ENCODE measurements around the gene GNPTG. TPM values are rescaled to one million over a fixed set of nuclear protein-coding genes. Genes with fewer than 3 reads are reported as not detected.

Gene GNPTG
- polyA plus RNA-seq, 3 donors: 32.2 to 67.4 (median 40.4) TPM

DNA sequence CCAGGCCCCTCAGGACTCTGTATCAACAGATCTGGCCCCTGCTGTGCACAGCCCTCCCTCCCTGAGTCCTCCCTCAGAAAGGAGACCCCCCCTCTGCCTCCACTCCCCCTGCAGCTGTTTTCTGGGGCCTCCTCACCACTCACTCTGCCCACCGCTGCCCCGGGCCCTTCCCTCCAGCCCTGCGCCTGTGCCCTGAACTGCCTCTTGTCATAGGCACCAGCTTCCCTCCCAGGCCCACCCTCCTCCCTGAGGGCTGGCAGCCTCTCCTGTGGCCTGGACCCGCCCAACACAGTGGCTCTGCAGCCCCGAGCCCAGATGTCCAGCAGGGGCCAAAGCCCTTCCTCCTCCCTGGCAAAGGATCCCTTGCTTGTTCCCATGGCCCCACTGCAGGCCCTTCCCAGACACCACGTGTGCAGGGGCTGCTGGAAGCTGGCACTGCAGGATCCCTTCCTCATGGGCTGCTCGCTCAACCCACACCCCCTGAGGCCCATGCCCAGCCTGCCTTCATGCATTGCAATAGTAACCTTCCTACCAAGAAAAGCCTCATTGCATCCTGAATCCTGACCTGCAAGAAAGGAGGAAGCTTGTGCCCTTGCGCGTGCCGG, 25.8 kb downstream of the GNPTG start:
- 81 to 91% (median 83%) methylated on average over 8 to 10 of the region's 10 CpGs for WGBS, 3 donors

DNA sequence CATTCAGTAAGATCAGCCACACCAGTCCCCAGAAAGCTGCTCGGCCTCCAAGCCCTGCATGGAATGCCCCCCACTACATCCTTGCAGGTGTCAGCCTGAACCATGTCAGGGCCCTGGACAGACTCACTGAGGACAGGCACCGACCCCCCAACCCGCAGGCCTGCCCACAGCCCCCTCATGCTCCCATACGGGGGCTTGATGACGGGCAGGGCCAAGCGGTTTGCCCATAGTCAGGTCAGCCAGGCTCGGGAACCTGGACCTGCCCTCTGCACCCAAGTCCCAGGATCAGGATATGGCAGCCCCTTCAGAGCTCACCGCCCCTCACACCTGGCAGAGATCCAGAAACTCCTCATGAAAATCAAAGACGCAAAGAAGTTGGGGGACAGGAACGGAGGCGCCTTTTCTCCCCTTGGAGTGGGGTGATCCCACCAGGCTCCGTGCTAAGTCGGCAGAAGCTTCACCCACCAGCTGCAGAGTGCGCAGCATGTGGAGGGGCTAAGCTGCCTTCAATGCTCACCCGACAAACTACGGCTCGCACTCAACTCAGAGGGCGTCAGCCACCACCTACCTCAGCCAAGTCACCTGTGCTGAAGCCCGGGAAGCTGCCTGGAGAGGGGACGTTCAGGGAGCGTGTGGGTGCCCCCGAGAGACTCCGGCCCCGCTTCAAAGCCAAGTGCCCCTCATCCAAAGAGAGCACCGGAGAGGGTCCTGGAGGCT, 26.5 kb downstream of the GNPTG start:
- H3K27ac ChIP-seq (ENCODE audit: low read depth, low read length): no peak overlapping the region
- WGBS, 3 donors: 93 to 94% (median 94%) methylated on average over 24 to 25 of the region's 25 CpGs

More for the DNA sequence above, 25.8 kb downstream of the GNPTG start:
- H3K27ac ChIP-seq (ENCODE audit: low read depth, low read length): no peak overlapping the region

GRCh38 chr16:1378804-1379303, 27.1 kb downstream of the GNPTG start:
- H3K27ac ChIP-seq (ENCODE audit: low read depth, low read length): no peak overlapping the region
- 7% methylated on average over 30 to 31 of the region's 31 CpGs for WGBS, 3 donors

GRCh38 chr16:1379304-1380076, 27.8 kb downstream of the GNPTG start:
- no peak overlapping the region for H3K27ac ChIP-seq (ENCODE audit: low read depth, low read length)
- WGBS, 3 donors: 3 to 8% (median 8%) methylated on average over 61 to 95 of the region's 95 CpGs

- H3K27ac ChIP-seq (ENCODE audit: low read depth, low read length): no peak overlapping the region
- WGBS, 3 donors: 79 to 89% (median 86%) methylated on average over 10 of the region's 10 CpGs
These were observed 28.5 kb downstream of the GNPTG start for GRCh38 chr16:1380195-1380594.

GRCh38 chr16:1381612-1382406, 30.1 kb downstream of the GNPTG start:
- WGBS, 3 donors: 85 to 94% (median 89%) methylated on average over 9 of the region's 9 CpGs
- H3K27ac ChIP-seq (ENCODE audit: low read depth, low read length): no peak overlapping the region

- no peak overlapping the region for H3K27ac ChIP-seq (ENCODE audit: low read depth, low read length)
- WGBS, 3 donors: 90 to 95% (median 94%) methylated on average over 18 of the region's 18 CpGs
These were observed 31.8 kb downstream of the GNPTG start for GRCh38 chr16:1383556-1383955.

DNA sequence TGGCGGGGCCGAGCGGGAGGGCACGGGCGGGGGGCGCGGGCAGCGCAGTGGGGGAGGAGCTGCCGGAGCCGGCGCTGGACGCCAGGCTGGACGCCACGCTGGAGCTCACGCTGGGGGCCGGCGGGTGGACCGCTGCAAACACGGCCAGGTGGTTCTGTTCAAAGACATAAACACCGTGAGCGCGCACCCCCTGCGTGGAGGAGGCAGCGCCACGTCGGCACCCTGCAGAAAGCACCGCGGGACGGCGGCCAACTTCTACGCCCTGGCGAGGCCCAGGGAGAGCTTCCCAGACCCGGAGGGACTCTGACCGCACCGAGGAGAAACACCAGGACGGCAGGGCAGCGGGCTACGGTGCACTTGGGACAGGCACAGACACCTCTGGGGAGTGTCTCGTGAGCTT, 33.5 kb downstream of the GNPTG start:
- WGBS, 3 donors: 95 to 97% (median 96%) methylated on average over 32 to 39 of the region's 39 CpGs
- no peak overlapping the region for H3K27ac ChIP-seq (ENCODE audit: low read depth, low read length)

- 87 to 92% (median 90%) methylated on average over 12 to 16 of the region's 16 CpGs for WGBS, 3 donors
- H3K27ac ChIP-seq (ENCODE audit: low read depth, low read length): no peak overlapping the region
These were observed 35.6 kb downstream of the GNPTG start for GRCh38 chr16:1387331-1387730.

DNA sequence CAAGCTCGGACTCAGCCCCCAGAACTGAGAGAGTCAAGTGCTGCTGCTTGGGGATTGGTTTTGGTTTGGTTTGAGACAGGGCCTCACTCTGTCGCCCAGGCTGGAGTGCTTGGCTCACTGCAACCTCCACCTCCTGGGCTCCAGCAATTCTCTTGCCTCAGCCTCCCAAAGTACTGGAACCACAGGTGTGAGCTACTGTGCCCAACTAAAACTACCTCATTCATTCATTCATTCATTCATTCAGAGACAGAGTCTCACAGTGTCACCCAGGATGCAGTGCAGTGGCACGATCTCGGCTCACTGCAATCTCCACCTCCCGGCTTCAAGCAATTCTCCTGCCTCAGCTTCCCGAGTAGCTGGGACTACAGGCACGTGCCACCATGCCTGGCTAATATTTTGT, 38.0 kb downstream of the GNPTG start:
- no peak overlapping the region for H3K27ac ChIP-seq (ENCODE audit: low read depth, low read length)
- 94 to 98% (median 94%) methylated on average over 7 of the region's 7 CpGs for WGBS, 3 donors

- H3K27ac ChIP-seq (ENCODE audit: low read depth, low read length): no peak overlapping the region
- WGBS, 3 donors: 81 to 83% (median 81%) methylated on average over 28 of the region's 28 CpGs
These were observed 38.6 kb downstream of the GNPTG start for GRCh38 chr16:1390239-1390779.

DNA sequence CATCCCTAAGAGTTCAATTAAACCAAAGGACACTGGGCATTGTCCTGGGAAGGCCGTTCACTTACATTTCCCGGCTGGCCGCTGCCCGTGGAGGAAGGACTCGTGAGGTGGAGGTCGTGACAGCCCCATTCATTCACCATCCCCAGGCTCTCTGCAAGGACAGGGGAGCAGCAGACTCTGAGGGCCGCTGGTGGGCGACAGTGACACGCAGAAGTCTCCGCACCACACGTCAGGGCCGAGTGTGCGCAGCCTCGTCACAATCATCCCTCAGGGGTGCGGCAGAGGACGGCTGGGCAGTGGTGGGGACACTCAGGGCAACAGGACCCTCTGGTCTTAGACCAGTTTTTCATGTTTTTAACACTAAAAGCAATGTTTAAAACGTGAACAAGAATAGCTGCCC, 41.1 kb downstream of the GNPTG start:
- 92 to 93% (median 93%) methylated on average over 17 of the region's 17 CpGs for WGBS, 3 donors
- H3K27ac ChIP-seq (ENCODE audit: low read depth, low read length): no peak overlapping the region

DNA sequence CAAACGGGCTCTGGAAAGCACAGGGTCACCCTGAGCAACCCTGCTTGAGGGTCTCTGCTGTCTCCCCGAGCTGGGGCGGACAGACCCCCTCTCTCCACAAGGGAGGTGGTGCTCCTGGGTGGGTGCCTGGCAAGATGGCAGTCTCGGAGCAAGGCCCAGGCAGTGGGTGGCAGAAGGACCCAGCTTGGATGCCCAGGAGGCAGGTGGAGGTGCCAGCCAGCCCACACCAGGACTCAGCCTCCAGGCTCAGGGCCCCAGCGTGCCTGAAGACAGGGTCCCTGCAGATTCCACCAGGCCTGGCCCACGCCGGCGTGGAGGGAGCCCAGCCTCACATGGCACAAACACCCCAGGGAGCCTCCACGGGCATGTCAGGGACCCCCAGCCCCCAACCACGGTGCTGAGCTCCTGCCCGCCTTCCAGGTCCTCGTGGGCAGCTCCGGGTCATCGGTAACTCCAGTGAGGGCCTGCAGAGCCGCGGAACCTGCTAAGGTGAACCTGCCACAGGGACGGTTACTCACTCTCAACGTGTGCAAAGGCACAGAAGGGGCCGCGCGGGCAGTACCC, 42.0 kb downstream of the GNPTG start:
- WGBS, 3 donors: 95 to 96% (median 95%) methylated on average over 21 of the region's 21 CpGs
- no peak overlapping the region for H3K27ac ChIP-seq (ENCODE audit: low read depth, low read length)

GRCh38 chr16:1394367-1394951, 42.7 kb downstream of the GNPTG start:
- WGBS, 3 donors: 85 to 92% (median 87%) methylated on average over 19 of the region's 19 CpGs
- H3K27ac ChIP-seq (ENCODE audit: low read depth, low read length): no peak overlapping the region

- 89 to 94% (median 90%) methylated on average over 22 of the region's 22 CpGs for WGBS, 3 donors
These were observed 43.8 kb downstream of the GNPTG start for GRCh38 chr16:1395444-1396031.

GRCh38 chr16:1397779-1398178, 46.0 kb downstream of the GNPTG start:
- WGBS, 3 donors: 93 to 97% (median 95%) methylated on average over 17 to 21 of the region's 21 CpGs
- no peak overlapping the region for H3K27ac ChIP-seq (ENCODE audit: low read depth, low read length)

More at GRCh38 chr16:1395444-1396031, 43.8 kb downstream of the GNPTG start:
- H3K27ac ChIP-seq (ENCODE audit: low read depth, low read length): no peak overlapping the region

- 93 to 97% (median 95%) methylated on average over 9 of the region's 9 CpGs for WGBS, 3 donors
- no peak overlapping the region for H3K27ac ChIP-seq (ENCODE audit: low read depth, low read length)
These were observed 46.6 kb downstream of the GNPTG start for GRCh38 chr16:1398351-1398750.

All from adipose tissue (tissue), 3 donors.